SK-N-SH treated with all-trans-retinoic acid at 6 μM for 48 hours (cell line): Measurements from ENCODE around the gene PGPEP1.

Experiments
- BACH2 ChIP-seq: fragments of 250-450 bp; sonication (Bioruptor Pico); IDR thresholded peaks from 2 replicates; pipeline ENCODE4 v1.9.0; 2021; ENCODE audit warnings: mild to moderate bottlenecking, borderline replicate concordance
- CSDC2 ChIP-seq: fragments of 250-450 bp; sonication (Bioruptor Pico); IDR thresholded peaks from 2 replicates; pipeline ENCODE4 v1.5.0; 2020; ENCODE audit warnings: mild to moderate bottlenecking, moderate library complexity
- CSRNP3 ChIP-seq: fragments of 250-450 bp; sonication (Bioruptor Pico); IDR thresholded peaks from 2 replicates; pipeline ENCODE4 v1.5.1; 2021; ENCODE audit warnings: mild to moderate bottlenecking, moderate library complexity
- GLIS3 ChIP-seq: fragments of 250-450 bp; sonication (Bioruptor Pico); IDR thresholded peaks from 2 replicates; pipeline ENCODE4 v1.5.0; 2020; ENCODE audit warnings: mild to moderate bottlenecking, moderate library complexity
- PATZ1 ChIP-seq: fragments of 250-450 bp; sonication (Bioruptor Pico); IDR thresholded peaks from 2 replicates; pipeline ENCODE4 v1.8.0; 2020; ENCODE audit warnings: mild to moderate bottlenecking, moderate library complexity, borderline replicate concordance
- RARB ChIP-seq: fragments of 250-450 bp; sonication (Bioruptor Pico); IDR thresholded peaks from 2 replicates; pipeline ENCODE4 v1.8.0; 2021; ENCODE audit warnings: mild to moderate bottlenecking, moderate library complexity
- SNAI2 ChIP-seq: fragments of 250-450 bp; sonication (Bioruptor Pico); IDR thresholded peaks from 2 replicates; pipeline ENCODE4 v1.5.0; 2020; ENCODE audit warnings: mild to moderate bottlenecking, moderate library complexity
- TCF4 ChIP-seq: fragments of 250-450 bp; sonication (Bioruptor Pico); IDR thresholded peaks from 2 replicates; pipeline ENCODE4 v1.8.0; 2021; ENCODE audit warnings: mild to moderate bottlenecking, moderate library complexity, borderline replicate concordance
- ZFP3 ChIP-seq: fragments of 250-450 bp; sonication (Bioruptor Pico); IDR thresholded peaks from 2 replicates; pipeline ENCODE4 v1.5.0; 2020; ENCODE audit warnings: mild to moderate bottlenecking, moderate library complexity
- TF ChIP-seq, protein P1 (sequence below): fragments of 250-450 bp; sonication (Bioruptor Pico); IDR thresholded peaks from 2 replicates; pipeline ENCODE4 v1.5.0; 2020; ENCODE audit warnings: mild to moderate bottlenecking, moderate library complexity
- TF ChIP-seq, protein P2 (sequence below): fragments of 250-450 bp; sonication (Bioruptor Pico); IDR thresholded peaks from 2 replicates; pipeline ENCODE4 v1.5.1; 2020; ENCODE audit warnings: low read depth, mild to moderate bottlenecking, moderate library complexity

GRCh38 chr19:18362934-18363542 lies 22.6 kb downstream of the PGPEP1 start:
- no peak for TF ChIP-seq BACH2 (CRISPR knock-in tag)
- TF ChIP-seq, protein P1, sequence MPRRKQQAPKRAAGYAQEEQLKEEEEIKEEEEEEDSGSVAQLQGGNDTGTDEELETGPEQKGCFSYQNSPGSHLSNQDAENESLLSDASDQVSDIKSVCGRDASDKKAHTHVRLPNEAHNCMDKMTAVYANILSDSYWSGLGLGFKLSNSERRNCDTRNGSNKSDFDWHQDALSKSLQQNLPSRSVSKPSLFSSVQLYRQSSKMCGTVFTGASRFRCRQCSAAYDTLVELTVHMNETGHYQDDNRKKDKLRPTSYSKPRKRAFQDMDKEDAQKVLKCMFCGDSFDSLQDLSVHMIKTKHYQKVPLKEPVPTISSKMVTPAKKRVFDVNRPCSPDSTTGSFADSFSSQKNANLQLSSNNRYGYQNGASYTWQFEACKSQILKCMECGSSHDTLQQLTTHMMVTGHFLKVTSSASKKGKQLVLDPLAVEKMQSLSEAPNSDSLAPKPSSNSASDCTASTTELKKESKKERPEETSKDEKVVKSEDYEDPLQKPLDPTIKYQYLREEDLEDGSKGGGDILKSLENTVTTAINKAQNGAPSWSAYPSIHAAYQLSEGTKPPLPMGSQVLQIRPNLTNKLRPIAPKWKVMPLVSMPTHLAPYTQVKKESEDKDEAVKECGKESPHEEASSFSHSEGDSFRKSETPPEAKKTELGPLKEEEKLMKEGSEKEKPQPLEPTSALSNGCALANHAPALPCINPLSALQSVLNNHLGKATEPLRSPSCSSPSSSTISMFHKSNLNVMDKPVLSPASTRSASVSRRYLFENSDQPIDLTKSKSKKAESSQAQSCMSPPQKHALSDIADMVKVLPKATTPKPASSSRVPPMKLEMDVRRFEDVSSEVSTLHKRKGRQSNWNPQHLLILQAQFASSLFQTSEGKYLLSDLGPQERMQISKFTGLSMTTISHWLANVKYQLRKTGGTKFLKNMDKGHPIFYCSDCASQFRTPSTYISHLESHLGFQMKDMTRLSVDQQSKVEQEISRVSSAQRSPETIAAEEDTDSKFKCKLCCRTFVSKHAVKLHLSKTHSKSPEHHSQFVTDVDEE (CRISPR knock-in tag): no peak
- TF ChIP-seq SNAI2 (CRISPR knock-in tag): no peak
- no peak for TF ChIP-seq PATZ1 (CRISPR knock-in tag)
- TF ChIP-seq, protein P2, sequence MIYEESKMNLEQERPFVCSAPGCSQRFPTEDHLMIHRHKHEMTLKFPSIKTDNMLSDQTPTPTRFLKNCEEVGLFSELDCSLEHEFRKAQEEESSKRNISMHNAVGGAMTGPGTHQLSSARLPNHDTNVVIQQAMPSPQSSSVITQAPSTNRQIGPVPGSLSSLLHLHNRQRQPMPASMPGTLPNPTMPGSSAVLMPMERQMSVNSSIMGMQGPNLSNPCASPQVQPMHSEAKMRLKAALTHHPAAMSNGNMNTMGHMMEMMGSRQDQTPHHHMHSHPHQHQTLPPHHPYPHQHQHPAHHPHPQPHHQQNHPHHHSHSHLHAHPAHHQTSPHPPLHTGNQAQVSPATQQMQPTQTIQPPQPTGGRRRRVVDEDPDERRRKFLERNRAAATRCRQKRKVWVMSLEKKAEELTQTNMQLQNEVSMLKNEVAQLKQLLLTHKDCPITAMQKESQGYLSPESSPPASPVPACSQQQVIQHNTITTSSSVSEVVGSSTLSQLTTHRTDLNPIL (CRISPR knock-in tag): no peak
- TF ChIP-seq CSRNP3 (CRISPR knock-in tag): no peak
- TF ChIP-seq RARB: no peak
- TF ChIP-seq ZFP3 (CRISPR knock-in tag): no peak
- no peak for TF ChIP-seq TCF4 (CRISPR knock-in tag)
- no peak for TF ChIP-seq CSDC2 (CRISPR knock-in tag)
- TF ChIP-seq GLIS3 (CRISPR knock-in tag): no peak
